Stimulated activated CD4-positive, alpha-beta T cell treated with anti-CD3 and anti-CD28 coated beads, TNF-alpha, amount 100 ng/mL, for 1 hour (primary cell): ENCODE data around the gene TSC2.
"Not testable (repeated sequence)": the region's sequence is repeated elsewhere in the genome, so short reads cannot be mapped to it uniquely, and the experiment has no call there.

Experiments used
- DNase-seq, 3 donors: peaks; one replicate each; pipeline ENCODE4 v3.0.0-alpha.2; 2020; ENCODE audit warnings: low read depth in 3 of 3, low spot score in 1 of 3

TSC2 gene

DNA sequence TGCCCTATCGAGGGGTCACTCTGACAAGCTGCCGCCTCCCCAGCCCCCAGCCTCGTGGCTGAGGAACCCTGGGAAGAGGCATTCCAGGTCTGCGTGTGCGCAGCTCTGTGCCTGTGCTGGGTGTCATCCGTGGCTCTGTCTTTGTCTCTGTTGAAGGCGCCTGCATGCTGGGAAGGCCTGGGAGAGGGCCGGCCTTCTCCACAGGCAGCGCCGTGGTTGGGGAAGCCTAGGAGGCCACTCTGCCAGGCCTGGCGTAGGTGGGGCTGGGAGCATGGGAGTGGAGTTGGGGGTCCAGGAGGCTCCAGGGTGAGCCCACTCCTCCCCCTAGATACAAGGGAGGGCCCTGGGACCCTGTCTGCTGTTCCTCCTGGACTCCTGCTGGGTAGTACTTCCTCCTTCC is 17.7 kb upstream of the TSC2 start:
- no peak for DNase-seq

DNA sequence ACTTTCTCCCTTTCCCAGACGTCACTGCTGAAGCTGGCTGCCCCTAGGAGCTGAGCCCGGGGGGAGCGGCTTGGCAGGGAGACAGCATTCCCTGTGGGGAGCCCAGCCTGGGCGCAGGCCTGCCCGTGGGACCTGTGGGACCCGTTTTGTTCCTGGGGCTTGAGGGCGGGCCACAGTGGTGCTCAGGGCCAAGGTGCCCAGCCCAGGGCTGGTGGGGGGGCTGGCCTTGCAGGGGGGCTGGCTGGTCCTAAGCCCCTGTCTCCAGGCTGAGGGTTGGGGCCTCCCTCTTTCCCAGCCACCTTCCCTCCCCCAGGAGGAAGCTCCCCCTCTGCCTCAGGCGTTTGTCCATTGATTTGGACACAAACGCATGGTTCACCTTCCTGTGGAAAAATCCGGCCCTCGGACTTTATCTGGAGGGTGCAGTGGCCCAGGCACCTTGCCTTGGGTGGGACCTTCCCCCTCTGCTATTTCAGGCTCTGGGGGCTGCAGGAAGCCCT is 16.7 kb upstream of the TSC2 start:
- no peak for DNase-seq

DNA sequence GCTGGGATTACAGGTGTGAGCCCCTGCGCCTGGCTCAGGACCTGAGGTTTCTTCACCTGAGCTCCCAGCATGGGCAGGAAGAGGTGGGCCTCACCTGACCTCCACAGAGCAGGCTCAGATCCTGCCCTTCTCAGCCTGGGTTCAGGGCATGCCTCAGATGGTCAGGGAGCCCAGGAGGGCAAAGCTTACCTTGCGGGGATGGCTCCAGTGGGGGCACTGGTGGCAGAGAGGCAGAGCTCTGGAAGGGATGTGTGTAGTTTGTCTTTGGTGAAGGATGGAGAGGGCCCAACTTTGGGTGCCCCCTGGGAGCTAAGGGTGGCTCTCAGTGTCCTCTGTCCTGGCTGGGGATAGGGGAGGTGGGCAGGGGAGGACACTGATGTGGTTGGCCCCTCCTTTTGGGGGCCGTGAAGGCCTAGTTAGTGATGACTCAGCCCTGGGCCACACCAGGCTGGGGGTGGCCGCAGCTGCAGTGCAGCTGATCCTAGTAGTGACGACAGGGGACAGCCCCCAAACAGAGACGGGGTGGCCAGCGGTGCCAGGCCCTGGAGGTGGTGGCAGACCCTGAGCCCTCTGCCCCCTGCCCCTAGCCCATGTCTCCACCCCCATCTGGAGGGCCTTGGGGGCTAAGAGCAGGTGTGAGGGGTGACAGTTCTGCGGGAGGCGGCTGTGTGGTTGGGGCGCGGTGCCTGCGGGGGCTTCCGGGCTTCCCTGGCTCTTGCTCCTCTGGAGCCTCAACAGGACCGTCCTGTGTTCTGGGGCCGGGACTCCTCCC is 15.3 kb upstream of the TSC2 start:
- DNase-seq = no peak

DNA sequence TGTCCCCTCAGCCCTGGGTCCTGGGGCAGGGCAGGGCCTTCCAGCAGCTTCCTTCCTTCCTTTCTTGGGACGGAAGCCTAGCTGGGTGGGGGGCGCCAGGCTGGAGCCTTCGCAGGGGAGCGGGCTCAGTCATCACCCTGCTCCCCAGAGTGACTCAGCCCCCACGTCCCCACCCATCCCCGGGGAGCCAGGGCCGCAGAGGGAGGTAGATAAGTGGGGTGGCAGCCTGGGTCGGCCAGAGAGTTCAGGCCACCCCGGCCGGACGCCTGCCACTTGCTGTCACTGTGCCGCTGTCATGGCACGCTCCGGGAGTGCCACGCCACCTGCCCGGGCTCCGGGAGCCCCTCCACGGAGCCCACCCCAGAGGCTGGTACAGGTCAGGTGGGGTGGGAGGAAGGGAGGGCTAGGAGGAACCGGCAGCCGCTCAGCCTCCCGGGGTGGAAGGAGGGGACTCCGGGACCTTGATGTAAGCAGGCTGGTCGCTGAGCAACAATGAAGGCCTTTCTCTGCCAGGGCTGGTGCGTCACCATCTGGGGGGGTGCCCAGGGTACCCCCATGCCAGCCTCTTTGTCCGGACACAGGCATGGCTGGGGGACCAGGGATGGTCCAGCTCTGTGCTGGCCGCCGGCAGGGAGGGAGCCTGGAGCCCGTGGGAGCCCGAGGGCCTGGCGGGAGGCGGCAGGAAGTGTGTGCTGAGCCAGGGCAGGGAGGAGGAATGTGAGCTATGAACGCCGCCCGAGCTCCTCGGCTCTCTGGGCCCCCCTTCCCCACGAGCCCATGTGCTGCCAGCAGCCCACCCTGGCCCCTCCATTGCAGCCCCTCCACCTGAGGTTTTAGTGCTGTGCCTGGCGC is 14.5 kb upstream of the TSC2 start:
- no peak for DNase-seq

DNA sequence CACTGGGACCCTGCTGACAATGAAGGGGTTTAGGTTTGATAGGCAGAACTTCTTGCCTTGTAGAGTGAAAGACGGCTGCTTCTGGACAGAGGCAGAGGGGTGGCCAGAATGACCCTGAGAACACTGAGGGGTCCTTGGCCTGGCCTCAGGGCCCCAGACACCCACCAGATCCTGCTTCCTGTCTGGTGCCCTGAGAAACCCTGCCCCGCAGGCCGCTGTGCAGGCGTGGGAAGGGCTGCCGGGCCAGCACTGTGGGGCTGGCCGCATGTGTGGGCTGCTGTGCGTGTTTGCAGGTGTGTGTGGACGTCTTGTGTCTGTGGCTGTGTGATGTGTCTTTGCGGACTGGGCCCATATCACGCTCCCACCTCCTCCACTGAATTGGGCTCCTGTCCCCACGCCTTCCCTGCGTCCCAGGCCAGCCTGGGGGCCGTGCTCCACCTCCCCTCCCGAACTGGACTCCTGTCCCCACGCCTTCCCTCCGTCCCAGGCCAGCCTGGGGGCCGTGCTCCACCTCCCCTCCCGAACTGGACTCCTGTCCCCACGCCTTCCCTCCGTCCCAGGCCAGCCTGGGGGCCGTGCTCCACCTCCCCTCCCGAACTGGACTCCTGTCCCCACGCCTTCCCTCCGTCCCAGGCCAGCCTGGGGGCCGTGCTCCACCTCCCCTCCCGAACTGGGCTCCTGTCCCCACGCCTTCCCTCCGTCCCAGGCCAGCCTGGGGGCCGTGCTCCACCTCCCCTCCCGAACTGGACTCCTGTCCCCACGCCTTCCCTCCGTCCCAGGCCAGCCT is 13.7 kb upstream of the TSC2 start:
- DNase-seq = not testable (repeated sequence)

DNA sequence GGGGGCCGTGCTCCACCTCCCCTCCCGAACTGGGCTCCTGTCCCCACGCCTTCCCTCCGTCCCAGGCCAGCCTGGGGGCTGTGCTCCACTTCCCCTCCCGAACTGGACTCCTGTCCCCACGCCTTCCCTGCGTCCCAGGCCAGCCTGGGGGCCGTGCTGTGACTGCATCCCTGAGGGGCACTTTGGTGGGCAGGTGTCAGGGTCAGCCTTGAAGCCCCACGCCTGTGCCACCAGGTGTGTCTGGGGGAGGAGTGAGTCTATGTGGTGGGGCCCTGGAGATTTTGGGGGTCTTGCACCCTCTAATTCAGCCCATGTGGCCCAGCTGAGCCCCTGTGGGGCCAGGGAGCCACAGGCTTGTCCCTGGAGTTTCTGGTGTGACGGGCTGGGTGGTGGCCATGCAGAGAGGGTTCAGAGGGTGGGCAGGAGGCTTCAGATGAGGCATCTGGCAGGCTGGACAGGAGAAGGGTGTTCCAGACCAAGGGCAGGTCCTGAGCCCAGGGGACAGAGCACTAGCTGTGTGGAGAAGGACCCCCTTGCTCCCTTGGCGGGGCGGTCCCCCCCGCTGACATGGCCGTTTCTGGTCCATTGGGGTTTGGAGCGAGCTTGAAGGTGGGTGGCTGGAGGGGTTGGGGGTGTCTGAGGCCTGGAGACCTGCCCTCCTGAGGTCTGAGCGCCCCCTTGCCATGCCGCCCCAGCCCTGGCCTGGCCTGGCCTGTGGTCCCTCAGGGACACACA is 12.9 kb upstream of the TSC2 start:
- no peak for DNase-seq

DNA sequence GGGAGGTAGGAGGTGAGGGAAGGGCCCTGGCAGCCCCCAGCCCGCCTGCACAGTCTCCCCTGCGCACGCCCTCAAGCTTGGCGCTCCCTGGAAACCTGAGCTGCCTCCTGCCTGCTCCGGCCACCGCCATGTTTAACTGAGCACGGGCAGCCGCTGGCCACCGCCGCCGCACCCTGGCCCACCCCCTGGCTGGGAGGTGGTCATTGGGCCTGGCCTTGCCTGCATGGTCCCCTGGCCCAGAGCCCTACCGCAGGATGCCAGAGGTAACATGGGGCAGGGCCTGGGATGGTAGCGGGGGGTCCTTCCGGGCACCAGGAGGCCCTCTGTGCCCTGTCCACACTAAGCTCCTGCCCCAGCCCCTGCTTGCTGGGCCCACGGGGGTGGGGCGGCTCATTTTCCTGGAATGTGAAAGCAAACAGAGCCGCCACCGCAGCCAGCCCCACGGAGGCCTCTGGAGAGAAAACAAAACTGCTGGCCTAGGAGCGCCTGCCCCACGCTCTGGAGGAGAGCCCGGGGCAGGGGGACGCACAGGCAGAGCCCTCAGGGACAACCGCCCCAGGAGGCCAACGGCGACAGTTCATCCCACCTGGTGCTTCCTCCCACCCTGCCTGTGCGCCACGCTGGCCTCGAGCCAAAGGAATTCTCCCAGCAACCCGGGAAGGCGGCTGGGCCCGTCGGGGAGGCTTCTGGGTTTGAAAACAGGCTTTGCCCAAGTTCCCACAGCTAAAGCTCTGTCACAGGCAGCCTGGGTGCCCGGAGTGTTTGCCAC is 12.2 kb upstream of the TSC2 start:
- DNase-seq = no peak

DNA sequence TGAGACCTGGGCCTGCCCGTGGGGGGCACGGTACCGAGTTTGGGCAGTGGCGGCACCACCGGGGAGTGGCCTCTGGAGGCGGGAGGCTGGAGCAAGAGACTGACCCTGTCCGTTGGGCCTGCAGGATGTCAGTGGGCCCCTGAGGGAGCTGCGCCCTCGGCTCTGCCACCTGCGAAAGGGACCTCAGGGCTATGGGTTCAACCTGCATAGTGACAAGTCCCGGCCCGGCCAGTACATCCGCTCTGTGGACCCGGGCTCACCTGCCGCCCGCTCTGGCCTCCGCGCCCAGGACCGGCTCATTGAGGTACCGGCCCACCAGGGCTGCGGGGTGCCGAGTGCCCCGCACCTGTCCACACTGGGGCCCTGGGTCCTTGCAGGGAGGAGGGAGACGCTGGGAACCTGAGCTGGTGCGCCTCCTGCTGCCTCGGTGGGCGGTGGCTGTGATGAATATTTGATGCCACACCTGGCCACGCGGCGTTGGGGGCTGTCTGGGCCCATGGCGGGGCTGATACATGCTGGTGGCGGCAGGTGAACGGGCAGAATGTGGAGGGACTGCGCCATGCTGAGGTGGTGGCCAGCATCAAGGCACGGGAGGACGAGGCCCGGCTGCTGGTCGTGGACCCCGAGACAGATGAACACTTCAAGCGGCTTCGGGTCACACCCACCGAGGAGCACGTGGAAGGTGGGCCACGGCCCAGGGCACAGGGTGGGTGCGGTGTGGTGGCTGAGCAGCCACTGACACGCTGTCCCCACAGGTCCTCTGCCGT is 11.4 kb upstream of the TSC2 start:
- no peak for DNase-seq

DNA sequence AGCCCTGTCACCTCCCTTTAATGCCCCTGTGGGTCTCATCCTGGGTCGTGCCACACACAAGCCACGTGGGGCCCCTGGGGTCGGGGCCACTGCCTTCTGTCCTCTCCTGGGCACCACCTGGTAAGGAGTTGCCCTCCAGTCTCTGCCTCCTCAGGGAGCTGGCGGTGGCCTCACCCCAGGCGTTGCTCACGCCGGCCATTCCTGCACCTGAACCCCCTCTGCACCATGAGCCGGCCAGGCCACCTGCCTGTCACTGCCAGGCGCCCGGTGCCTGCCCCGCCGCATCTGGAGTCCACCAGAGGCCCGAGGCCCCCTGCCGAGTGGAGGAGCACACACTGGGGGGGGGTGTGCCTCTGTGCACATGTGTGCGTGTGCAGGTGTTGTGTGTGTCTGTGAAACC is 10.7 kb upstream of the TSC2 start:
- no peak for DNase-seq

DNA sequence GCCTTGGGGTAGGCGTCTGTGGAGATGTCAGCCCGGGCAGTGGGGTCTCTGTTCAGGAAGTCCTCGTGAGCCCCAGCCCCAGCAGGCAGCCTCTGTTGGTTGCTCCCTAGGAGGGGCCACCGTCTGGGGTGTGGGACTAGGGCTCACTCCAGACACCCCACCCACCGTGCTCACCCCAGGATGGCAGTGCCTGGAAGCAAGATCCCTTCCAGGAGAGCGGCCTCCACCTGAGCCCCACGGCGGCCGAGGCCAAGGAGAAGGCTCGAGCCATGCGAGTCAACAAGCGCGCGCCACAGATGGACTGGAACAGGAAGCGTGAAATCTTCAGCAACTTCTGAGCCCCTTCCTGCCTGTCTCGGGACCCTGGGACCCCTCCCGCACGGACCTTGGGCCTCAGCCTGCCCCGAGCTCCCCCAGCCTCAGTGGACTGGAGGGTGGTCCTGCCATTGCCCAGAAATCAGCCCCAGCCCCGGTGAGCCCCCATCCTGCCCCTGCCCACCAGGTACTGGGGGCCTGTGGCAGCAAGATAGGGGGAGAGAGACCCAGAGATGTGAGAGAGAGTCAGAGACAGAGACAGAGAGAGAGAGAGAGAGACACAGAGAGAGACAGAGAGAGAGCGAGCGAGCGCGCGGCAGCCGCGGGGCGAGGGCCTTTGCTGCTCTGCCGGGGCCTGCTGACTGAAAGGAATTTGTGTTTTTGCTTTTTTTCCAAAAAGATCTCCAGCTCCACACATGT is 10.0 kb upstream of the TSC2 start:
- no peak for DNase-seq

DNA sequence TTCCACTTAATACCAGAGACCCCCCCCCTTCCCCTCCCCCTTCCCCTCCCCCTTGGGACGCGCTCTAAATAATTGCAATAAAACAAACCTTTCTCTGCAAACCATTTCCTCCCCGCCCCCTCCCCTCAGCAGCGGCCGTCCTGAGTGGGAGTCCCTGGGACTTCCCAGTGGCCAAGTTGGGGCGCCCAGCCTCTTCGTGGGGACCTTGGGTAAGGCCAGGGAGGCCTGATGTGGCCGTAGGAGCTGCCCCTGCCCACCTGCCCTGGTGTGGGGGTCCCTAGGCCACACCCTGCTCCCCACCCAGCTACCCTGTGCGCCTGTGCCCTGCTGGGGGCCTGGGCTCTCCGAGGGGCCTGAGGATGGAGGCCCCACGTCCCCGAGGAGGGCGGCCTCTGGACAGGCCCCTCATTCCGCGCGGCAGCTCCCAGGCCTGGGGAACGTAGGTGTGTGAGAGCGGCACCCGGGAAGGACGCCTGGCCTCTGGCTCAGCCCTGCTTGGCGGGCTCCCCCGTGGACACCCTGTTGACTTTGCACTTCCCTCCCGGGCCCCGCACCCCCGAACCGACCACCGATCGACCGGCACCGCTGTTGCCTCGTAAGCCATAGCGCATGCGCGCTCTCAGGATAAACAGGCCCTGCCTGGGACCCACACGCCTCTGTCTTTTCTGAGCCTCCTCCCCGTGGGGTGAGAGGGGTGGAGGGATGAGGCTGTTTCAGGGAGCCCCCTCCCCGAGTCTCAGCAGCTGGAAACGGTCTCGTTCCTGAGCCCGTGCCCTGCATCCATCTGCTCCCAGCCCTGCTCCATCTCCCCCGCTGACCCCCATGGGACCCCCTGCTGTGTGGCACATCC is 9.2 kb upstream of the TSC2 start:
- DNase-seq = no peak

DNA sequence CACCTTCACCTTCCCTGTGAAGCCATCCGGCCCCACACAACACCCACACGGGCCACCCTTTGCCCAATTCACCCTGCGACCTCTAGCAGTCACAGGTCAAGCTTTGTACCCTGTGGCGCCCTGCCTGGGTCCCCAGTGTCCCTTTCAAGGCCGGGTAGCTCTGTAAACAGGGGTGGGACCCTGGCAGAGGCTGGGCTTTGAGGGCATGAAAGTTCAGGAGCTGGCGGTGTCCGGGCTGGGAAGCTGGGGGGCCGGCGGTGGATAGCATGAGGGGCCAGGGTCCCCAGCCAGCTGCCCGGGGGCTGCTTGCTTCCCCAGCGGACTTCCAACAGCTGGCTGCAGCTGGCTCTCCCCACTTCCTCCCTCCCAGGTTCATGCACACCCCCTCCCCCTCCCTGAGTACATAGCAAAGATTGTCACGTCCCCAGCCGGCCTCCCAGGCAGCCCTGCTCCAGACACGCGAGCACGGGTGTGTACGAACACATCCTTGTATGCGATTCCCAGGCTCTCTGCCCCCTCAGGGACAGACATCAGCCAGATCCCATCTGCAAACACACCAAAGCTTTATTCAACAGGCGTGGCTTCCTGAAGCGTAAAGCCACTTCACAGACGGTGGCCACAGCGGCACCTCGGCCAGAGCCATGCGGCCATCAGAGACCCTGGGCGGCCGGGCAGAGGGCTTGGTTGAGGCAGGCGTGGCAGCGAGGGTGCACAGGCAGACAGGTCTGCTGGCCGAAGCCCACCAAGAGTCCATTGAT is 8.3 kb upstream of the TSC2 start:
- no peak for DNase-seq

DNA sequence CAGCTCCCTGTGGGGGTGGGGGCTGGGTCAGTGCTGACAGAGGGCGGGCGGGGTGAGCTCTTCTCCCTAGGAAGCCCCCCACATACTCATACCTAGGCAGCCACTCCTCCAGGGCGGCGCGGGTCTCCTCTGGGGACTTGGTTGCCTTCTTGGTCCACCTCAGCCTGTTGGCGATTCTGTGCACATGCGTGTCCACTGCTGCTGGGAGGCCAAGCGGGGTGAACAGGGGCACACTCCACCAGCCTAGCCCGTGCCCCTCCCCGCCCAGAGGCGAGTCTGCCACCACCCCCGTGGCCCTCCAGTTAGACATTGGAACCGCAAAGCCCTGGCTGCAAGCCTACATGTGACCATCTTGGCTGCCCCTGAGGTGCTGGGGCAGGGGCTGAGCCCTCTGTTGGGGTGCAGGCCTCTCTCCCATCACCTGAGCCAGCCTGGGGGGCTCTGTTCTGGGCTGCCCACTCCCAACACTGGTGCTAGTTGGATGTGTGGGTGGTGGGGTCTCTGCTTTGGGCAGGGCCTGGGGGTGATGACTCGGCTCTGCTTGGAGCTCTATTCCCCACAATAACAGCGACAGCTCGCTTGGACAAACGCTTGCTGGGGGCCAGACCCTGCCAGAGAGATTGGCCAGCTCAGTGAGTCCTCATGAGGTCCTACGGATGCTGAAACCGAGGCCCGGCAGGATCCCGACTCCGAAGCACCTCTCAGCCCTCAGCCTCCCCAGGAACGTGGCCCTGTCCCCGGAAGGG is 7.6 kb upstream of the TSC2 start:
- DNase-seq = no peak

DNA sequence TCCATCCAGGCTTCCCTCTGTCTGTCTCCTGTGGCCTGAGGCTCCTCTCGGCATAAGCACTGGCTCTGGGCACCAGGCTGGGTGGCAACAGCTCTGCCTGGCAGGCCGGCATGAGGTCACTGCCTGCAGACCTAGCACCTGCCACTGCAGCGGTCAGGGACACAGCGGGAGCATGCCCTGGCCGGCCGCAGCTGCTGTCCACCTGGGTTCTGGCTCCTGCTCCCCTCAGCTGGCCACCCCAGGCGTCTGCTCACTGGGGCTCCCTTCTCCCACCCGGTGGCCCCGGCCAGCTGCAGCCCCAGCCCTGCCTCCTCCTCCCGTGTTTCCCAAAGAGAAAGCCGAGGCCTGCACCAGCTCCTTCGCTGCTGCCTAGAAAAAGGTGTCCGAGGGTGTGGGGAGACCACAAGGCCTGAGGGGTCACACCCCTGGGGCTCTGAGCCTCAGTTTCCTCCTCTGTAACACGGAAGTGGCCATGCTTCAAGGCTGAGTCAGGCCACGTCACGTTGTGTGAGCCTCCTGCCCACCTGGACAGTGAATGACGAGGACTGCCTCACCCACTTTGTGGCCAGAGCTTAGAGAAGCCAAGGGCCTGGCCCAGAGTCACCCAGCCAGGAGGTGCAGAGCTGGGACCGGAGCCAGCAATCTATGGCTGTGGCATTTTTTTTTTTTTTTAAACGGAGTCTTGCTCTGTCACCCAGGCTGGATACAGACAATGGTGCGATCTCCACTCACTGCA is 6.8 kb upstream of the TSC2 start:
- no peak for DNase-seq

DNA sequence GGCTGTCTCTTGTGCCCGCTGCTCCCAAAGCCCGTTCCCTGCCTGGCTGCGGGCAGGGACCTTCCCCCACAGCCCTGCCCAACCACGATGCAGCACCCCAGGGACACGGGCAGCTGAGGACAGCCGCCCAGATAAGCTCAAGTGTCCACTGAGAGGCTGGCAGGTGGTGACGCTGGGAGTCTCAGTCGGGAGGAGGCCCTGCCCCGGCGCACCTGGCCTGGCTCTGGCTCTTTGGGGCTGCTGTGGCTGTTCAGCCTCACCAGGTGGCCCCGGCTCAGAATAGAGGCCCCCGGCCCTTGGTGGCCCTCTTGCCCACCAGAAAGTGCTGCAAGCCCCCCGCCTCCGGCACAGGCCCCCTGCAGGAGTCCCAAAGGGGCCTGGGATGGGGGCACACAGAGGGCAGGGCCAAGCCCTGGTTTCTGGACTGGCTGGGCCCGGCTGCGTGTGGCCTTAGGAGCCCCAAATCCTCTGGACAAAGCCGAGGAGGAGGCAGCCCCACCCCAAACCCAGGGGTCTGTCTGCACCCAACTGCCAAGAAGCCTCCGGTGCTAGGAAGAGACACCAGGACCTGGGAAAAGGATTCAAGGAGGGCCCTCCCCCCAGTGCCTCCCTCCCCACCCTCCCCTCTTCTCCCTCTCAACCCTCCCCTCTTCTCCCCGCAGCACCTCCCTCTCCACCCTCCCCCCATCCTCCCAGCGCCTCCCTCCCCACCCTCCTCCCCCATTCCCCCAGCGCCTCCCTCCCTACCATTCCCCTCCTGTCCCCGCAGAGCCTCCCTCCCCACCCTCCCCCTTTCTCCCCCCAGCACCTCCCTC is 5.4 kb upstream of the TSC2 start:
- DNase-seq = no peak
